Choroid plexus epithelial cell (primary cell): Measurements from ENCODE around the gene MYOF.
A peak's percentile ranks its signal among the peaks of the same experiment; 100 is the strongest.

Experiments
- DNase-seq: peaks from one replicate; pipeline ENCODE4 v3.0.0-alpha.2; 2010; ENCODE audit warnings: low read depth
- H3K4me3 ChIP-seq: 2 replicates; pipeline ENCODE4 v1.5.1; 2011; ENCODE audit warnings: low read depth, mild to moderate bottlenecking, control low read depth, low read length, moderate library complexity
- CTCF ChIP-seq: conservative IDR thresholded peaks from 2 replicates; pipeline ENCODE4 v1.5.1; 2011; ENCODE audit warnings: low read depth, mild to moderate bottlenecking, control low read depth, inconsistent platforms, low read length, moderate library complexity

Gene MYOF

DNA sequence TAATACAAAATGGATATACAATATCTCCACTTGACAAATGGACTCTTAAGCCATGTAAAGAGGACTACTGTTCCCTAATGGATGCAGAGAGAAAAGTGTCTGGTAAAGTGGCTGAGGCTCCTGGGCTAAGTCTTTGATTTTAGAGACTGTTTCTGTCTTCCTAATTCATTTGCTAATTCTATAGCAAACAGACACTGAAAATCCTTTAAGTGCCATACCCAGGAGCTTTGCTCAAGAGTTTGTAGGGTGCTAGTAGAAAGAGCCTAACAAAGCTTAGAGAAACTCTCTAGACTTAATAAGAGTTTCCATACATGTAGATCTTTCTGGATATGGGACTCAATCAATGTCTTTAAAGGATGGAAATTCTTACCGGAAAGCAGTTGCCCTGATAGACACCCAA, 31.0 kb upstream of the MYOF start:
- no peak for TF ChIP-seq CTCF
- H3K4me3 ChIP-seq, result no peak overlapping the region
- DNase-seq, result no peak

DNA sequence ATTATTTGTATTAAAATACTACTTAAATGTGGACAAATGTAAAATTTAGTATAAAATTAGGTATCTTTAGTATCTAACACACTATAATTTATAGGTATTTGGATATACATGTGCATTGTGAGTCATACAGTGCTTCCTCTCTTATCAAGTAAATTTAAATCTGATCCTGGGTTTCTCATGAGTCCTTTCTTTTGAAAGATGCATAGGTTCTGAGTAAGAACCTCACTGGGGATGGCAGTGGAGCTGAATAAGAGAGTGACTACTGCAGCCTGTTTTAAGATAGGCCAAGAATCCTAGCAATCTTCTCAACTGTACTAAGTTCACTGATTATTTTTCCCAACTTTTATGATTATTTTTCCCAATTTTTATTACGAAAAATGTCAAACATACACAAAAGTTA, 30.4 kb upstream of the MYOF start:
- DNase-seq, result peak; percentile 39
- H3K4me3 ChIP-seq, result no peak overlapping the region
- no peak for TF ChIP-seq CTCF

- no peak for TF ChIP-seq CTCF
- no peak overlapping the region for H3K4me3 ChIP-seq
- no peak for DNase-seq
These were observed 27.7 kb upstream of the MYOF start for GRCh38 chr10:93509816-93510215.

DNA sequence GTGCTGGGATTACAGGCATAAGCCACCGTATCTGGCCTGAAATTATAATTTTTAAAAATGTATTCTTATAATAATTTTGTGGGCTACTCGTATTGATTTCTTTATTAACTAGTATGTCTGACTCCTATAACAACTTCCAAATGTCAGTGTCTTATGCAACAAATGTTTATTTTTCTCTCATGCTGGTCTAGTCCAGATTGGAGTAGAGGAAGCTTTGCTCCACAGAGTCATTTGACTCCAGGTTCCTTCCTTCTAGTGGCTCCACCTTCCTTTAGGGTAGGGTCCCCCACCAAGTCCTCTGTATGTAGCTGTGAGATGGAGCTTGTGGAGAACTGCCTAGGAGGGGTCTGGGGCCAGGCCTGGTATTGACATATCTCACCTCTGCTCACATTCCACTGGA, 22.9 kb upstream of the MYOF start:
- TF ChIP-seq CTCF, result no peak
- no peak overlapping the region for H3K4me3 ChIP-seq
- DNase-seq, result no peak

DNA sequence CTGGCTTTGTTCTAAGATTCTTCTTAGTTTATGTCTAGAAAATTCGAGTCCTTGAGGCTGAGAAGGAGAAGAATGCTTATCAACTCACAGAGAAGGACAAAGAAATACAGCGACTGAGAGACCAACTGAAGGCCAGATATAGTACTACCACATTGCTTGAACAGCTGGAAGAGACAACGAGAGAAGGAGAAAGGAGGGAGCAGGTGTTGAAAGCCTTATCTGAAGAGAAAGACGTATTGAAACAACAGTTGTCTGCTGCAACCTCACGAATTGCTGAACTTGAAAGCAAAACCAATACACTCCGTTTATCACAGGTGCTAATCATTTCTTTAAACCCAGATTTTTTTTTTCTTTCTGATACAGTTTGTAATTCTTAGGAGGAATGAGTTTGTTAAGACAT, 20.9 kb upstream of the MYOF start:
- H3K4me3 ChIP-seq, result no peak overlapping the region
- no peak for DNase-seq
- no peak for TF ChIP-seq CTCF

- no peak overlapping the region for H3K4me3 ChIP-seq
- no peak for TF ChIP-seq CTCF
- peak; percentile 26 for DNase-seq
These were observed 19.5 kb upstream of the MYOF start for GRCh38 chr10:93501650-93502049.

GRCh38 chr10:93498166-93498565, 16.0 kb upstream of the MYOF start:
- DNase-seq, result no peak
- H3K4me3 ChIP-seq, result no peak overlapping the region
- TF ChIP-seq CTCF, result no peak
